Type B pancreatic cell (in vitro differentiated cells): ENCODE results near the gene SGK1. TPM values are rescaled to one million over a fixed set of nuclear protein-coding genes. Genes with fewer than 3 reads are reported as not detected.

ENCODE experiments used
- DNase-seq: peaks from one replicate; pipeline ENCODE4 v3.0.0; 2021; ENCODE audit warnings: mixed read lengths; ENCODE audit not compliant: unreplicated experiment; ENCODE audit errors: extremely low spot score
- H3K27ac Mint-ChIP-seq: 2 replicates; pipeline ENCODE4 v1.8.0; 2021; ENCODE audit warnings: mild to moderate bottlenecking, mixed read lengths
- H3K27me3 Mint-ChIP-seq: 2 replicates; pipeline ENCODE4 v1.8.0; 2021; ENCODE audit warnings: mixed read lengths
- H3K36me3 Mint-ChIP-seq: 2 replicates; pipeline ENCODE4 v1.8.0; 2021; ENCODE audit warnings: mixed read lengths
- H3K4me1 Mint-ChIP-seq: one replicate; pipeline ENCODE4 v1.8.0; 2021; ENCODE audit warnings: mixed read lengths; ENCODE audit not compliant: unreplicated experiment
- H3K4me3 Mint-ChIP-seq: 2 replicates; pipeline ENCODE4 v1.8.0; 2021; ENCODE audit warnings: mild to moderate bottlenecking, mixed read lengths
- H3K9me3 Mint-ChIP-seq: 2 replicates; pipeline ENCODE4 v1.8.0; 2021; ENCODE audit warnings: mixed read lengths
- CTCF ChIP-seq: fragments of 200-600 bp; sonication (generic); conservative IDR thresholded peaks from 2 replicates; pipeline ENCODE4 v1.5.0; 2021; ENCODE audit warnings: antibody characterized with exemption, mild to moderate bottlenecking
- total RNA-seq: library from RNA; stranded (reverse); gene quantifications from 2 replicates; pipeline ENCODE4 v1.2.1, GENCODE V29; 2021; ENCODE audit warnings: low replicate concordance

SGK1 gene
- total RNA-seq, 1 donor from 2014 or later, result 52.6 TPM

GRCh38 chr6:134314006-134314821 is 3.7 kb downstream of the SGK1 start:
- Mint-ChIP-seq H3K27me3 (peaks cover 81% of the 10 kb centered on the region), H3K27ac (no peak overlapping the region), H3K9me3 (no peaks in the 10 kb centered on the region), H3K4me1 (peaks cover 12% of the 10 kb centered on the region), H3K4me3 (no peak overlapping the region), H3K36me3 (no peaks in the 10 kb centered on the region)
- TF ChIP-seq CTCF, result no peak
- no peak for DNase-seq

GRCh38 chr6:134312038-134312660 is 5.8 kb downstream of the SGK1 start:
- Mint-ChIP-seq H3K4me3 (no peak overlapping the region), H3K4me1 (peaks cover 5% of the 10 kb centered on the region), H3K9me3 (no peaks in the 10 kb centered on the region), H3K27me3 (peaks cover 73% of the 10 kb centered on the region), H3K27ac (no peak overlapping the region), H3K36me3 (no peaks in the 10 kb centered on the region)
- TF ChIP-seq CTCF, result no peak
- DNase-seq, result no peak

GRCh38 chr6:134310817-134311216 is 7.1 kb downstream of the SGK1 start:
- DNase-seq, result no peak
- TF ChIP-seq CTCF, result no peak

GRCh38 chr6:134309983-134310605 is 7.8 kb downstream of the SGK1 start:
- TF ChIP-seq CTCF, result no peak
- Mint-ChIP-seq H3K36me3 (no peaks in the 10 kb centered on the region), H3K4me1 (no peaks in the 10 kb centered on the region), H3K4me3 (no peak overlapping the region), H3K27ac (no peak overlapping the region), H3K27me3 (peaks cover 62% of the 10 kb centered on the region), H3K9me3 (no peaks in the 10 kb centered on the region)
- no peak for DNase-seq

More at GRCh38 chr6:134310817-134311216, 7.1 kb downstream of the SGK1 start:
- Mint-ChIP-seq H3K4me3 (no peak overlapping the region), H3K9me3 (no peaks in the 10 kb centered on the region), H3K4me1 (no peaks in the 10 kb centered on the region), H3K27me3 (peaks cover 64% of the 10 kb centered on the region), H3K27ac (no peak overlapping the region), H3K36me3 (no peaks in the 10 kb centered on the region)

GRCh38 chr6:134309227-134309626 is 8.7 kb downstream of the SGK1 start:
- no peaks in the 10 kb centered on the region for H3K36me3 Mint-ChIP-seq
- no peaks in the 10 kb centered on the region for H3K9me3 Mint-ChIP-seq
- no peak for DNase-seq
- H3K4me3 Mint-ChIP-seq, result no peak overlapping the region
- H3K27me3 Mint-ChIP-seq, result peaks cover 57% of the 10 kb centered on the region
- H3K4me1 Mint-ChIP-seq, result no peaks in the 10 kb centered on the region
- TF ChIP-seq CTCF, result no peak
- no peak overlapping the region for H3K27ac Mint-ChIP-seq
